ENCODE results near the gene USF1. TPM values are rescaled to one million over a fixed set of nuclear protein-coding genes. Genes with fewer than 3 reads are reported as not detected.

Gene USF1, protein sequence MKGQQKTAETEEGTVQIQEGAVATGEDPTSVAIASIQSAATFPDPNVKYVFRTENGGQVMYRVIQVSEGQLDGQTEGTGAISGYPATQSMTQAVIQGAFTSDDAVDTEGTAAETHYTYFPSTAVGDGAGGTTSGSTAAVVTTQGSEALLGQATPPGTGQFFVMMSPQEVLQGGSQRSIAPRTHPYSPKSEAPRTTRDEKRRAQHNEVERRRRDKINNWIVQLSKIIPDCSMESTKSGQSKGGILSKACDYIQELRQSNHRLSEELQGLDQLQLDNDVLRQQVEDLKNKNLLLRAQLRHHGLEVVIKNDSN
- 66.4 to 68.0 TPM (median 66.6 TPM) in 3 replicates for total RNA-seq

- Mint-ChIP-seq H3K4me1 (peaks cover 23% of the 10 kb centered on the region), H3K9me3 (peaks cover 24% of the 10 kb centered on the region), H3K27me3 (ENCODE audit: low read depth) (no peaks in the 10 kb centered on the region), H3K4me3 (peak within 1 kb of the TSS; percentile 91), H3K36me3 (peaks cover 39% of the 10 kb centered on the region), H3K27ac (peak within 1 kb of the TSS; percentile 100)
- TF ChIP-seq, protein P1, sequence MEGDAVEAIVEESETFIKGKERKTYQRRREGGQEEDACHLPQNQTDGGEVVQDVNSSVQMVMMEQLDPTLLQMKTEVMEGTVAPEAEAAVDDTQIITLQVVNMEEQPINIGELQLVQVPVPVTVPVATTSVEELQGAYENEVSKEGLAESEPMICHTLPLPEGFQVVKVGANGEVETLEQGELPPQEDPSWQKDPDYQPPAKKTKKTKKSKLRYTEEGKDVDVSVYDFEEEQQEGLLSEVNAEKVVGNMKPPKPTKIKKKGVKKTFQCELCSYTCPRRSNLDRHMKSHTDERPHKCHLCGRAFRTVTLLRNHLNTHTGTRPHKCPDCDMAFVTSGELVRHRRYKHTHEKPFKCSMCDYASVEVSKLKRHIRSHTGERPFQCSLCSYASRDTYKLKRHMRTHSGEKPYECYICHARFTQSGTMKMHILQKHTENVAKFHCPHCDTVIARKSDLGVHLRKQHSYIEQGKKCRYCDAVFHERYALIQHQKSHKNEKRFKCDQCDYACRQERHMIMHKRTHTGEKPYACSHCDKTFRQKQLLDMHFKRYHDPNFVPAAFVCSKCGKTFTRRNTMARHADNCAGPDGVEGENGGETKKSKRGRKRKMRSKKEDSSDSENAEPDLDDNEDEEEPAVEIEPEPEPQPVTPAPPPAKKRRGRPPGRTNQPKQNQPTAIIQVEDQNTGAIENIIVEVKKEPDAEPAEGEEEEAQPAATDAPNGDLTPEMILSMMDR (IDR thresholded peaks at IDR 0.05; ENCODE audit: unreplicated experiment) = peak; percentile 17
- DNase-seq (ENCODE audit: low spot score in 2 of 2, unreplicated experiment in 2 of 2) = peak; percentile 86 to 95
Observed at GRCh38 chr1:161045736-161046604, at the start of gene USF1. USF1 (minus strand) TSS chr1:161045977; CDS start chr1:161043275, 2,702 bp downstream.

GRCh38 chr1:161095230-161095629 lies 49.5 kb upstream of the USF1 start:
- no peak for DNase-seq (ENCODE audit: low spot score in 2 of 2, unreplicated experiment in 2 of 2)
- Mint-ChIP-seq H3K9me3 (no peaks in the 10 kb centered on the region), H3K27ac (no peak overlapping the region), H3K27me3 (ENCODE audit: low read depth) (no peaks in the 10 kb centered on the region), H3K4me3 (no peak overlapping the region), H3K36me3 (no peaks in the 10 kb centered on the region), H3K4me1 (peaks cover 56% of the 10 kb centered on the region)
- TF ChIP-seq, protein P1 (IDR thresholded peaks at IDR 0.05; ENCODE audit: unreplicated experiment) = no peak

DNA sequence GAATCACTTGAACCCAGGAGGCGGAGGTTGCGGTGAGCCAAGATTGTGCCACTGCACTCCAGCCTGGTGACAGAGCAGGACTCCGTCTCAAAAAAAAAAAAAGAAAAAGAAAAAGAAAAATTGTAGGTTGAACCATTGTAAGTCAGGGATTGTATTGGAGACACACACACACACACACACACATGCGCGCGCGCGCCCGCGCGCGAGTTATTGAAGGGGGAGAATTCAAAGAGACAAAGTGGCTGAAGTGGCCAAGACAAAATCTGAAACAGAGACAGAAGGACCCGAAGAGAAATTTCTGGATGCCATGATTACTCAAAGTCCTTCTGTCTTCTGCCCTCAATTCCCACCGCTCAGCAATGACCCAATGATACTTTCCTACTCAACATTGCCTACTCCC lies 48.7 kb upstream of the USF1 start:
- H3K9me3 Mint-ChIP-seq = no peaks in the 10 kb centered on the region
- no peak overlapping the region for H3K4me3 Mint-ChIP-seq
- peaks cover 62% of the 10 kb centered on the region for H3K4me1 Mint-ChIP-seq
- H3K36me3 Mint-ChIP-seq = no peaks in the 10 kb centered on the region
- TF ChIP-seq, protein P1 (IDR thresholded peaks at IDR 0.05; ENCODE audit: unreplicated experiment) = no peak
- DNase-seq (ENCODE audit: low spot score in 2 of 2, unreplicated experiment in 2 of 2) = peak in 1 of 2 experiments; percentile 19
- no peaks in the 10 kb centered on the region for H3K27me3 Mint-ChIP-seq (ENCODE audit: low read depth)
- H3K27ac Mint-ChIP-seq = no peak overlapping the region

- Mint-ChIP-seq H3K27ac (peak overlapping the region; percentile 77), H3K27me3 (ENCODE audit: low read depth) (no peaks in the 10 kb centered on the region), H3K4me1 (peaks cover 67% of the 10 kb centered on the region), H3K36me3 (no peaks in the 10 kb centered on the region), H3K9me3 (no peaks in the 10 kb centered on the region), H3K4me3 (no peak overlapping the region)
- TF ChIP-seq, protein P1 (IDR thresholded peaks at IDR 0.05; ENCODE audit: unreplicated experiment) = no peak
- DNase-seq (ENCODE audit: low spot score in 2 of 2, unreplicated experiment in 2 of 2) = peak in 1 of 2 experiments; percentile 34
Observed at GRCh38 chr1:161092621-161093028, 46.8 kb upstream of the USF1 start.

GRCh38 chr1:161091796-161092507 lies 46.2 kb upstream of the USF1 start:
- Mint-ChIP-seq H3K36me3 (no peaks in the 10 kb centered on the region), H3K9me3 (no peaks in the 10 kb centered on the region), H3K27me3 (ENCODE audit: low read depth) (no peaks in the 10 kb centered on the region), H3K4me3 (no peak overlapping the region), H3K27ac (peak overlapping the region; percentile 77), H3K4me1 (peaks cover 67% of the 10 kb centered on the region)
- no peak for DNase-seq (ENCODE audit: low spot score in 2 of 2, unreplicated experiment in 2 of 2)
- TF ChIP-seq, protein P1 (IDR thresholded peaks at IDR 0.05; ENCODE audit: unreplicated experiment) = no peak

Measured in mesothelial cell of epicardium (in vitro differentiated cells).